ENCODE measurements around the gene RNF123. TPM values are rescaled to one million over a fixed set of nuclear protein-coding genes. Genes with fewer than 3 reads are reported as not detected.

The RNF123 gene
- total RNA-seq: 17.2 and 37.1 TPM in 2 replicates

GRCh38 chr3:49689046-49689907 lies at the start of gene RNF123, which contains the start of gene MST1:
RNF123 (plus strand) TSS chr3:49689557; CDS start chr3:49691166, 1,609 bp downstream.
MST1 (minus strand) TSS chr3:49689474; CDS start chr3:49688691, 783 bp downstream.

GRCh38 chr3:49673715-49674496 lies 15.5 kb upstream of the RNF123 start, which contains the start of gene APEH:
APEH (plus strand) TSS chr3:49674351; CDS start chr3:49674402, 51 bp downstream.

GRCh38 chr3:49719214-49719884 lies 30.0 kb downstream of the RNF123 start, which contains the start of gene AMIGO3:
AMIGO3 (minus strand) TSS chr3:49719684; CDS start chr3:49719465, 219 bp downstream.

GRCh38 chr3:49723628-49724551 lies 34.5 kb downstream of the RNF123 start, which contains the start of gene GMPPB:
GMPPB (minus strand) TSS chr3:49723951; CDS start chr3:49723726, 225 bp downstream.

Other genes starting within 250 kb of the RNF123 start
- 23.2 and 53.4 TPM in 2 replicates for gene DAG1, start 219.3 kb upstream of the RNF123 start, total RNA-seq
- gene BSN, start 135.1 kb upstream of the RNF123 start, total RNA-seq: under 0.01 and 0.06 TPM in 2 replicates
- 86.5 and 87.7 TPM in 2 replicates for gene APEH, start 15.2 kb upstream of the RNF123 start, total RNA-seq
- 1.1 and 4.0 TPM in 2 replicates for gene MST1, start 83 bp upstream of the RNF123 start, total RNA-seq
- gene AMIGO3, start 30.1 kb downstream of the RNF123 start, total RNA-seq: not detected in 2 replicates
- gene GMPPB, start 34.4 kb downstream of the RNF123 start, total RNA-seq: 22.8 and 39.5 TPM in 2 replicates
- gene IP6K1, start 97.0 kb downstream of the RNF123 start, total RNA-seq: 34.6 and 66.0 TPM in 2 replicates
- gene CDHR4, start 110.3 kb downstream of the RNF123 start, total RNA-seq: not detected in 2 replicates
- 15.4 and 38.2 TPM in 2 replicates for gene INKA1, start 113.7 kb downstream of the RNF123 start, total RNA-seq
- 42.7 and 44.2 TPM in 2 replicates for gene UBA7, start 124.4 kb downstream of the RNF123 start, total RNA-seq
- gene TRAIP, start 167.0 kb downstream of the RNF123 start, total RNA-seq: 5.2 and 6.0 TPM in 2 replicates
- not detected in 2 replicates for gene CAMKV, start 180.3 kb downstream of the RNF123 start, total RNA-seq
- 0.81 and 1.0 TPM in 2 replicates for gene MST1R, start 214.3 kb downstream of the RNF123 start, total RNA-seq
- 9.4 and 16.9 TPM in 2 replicates for gene MON1A, start 240.3 kb downstream of the RNF123 start, total RNA-seq